Activated T-helper 2 cell treated with anti-CD3 and anti-CD28 coated beads, Interferon-gamma antibody, Interleukin-2, Interleukin-4, amounts not matched to agents 10 μg/mL and 5 μg/mL and 100 μg/mL, durations not matched to agents 14 hours and 24 hours and 36 hours (primary cell): Measurements from ENCODE around the gene THAP11. TPM values are rescaled to one million over a fixed set of nuclear protein-coding genes. Genes with fewer than 3 reads are reported as not detected.

Source experiments
- DNase-seq: peaks from one replicate; pipeline ENCODE4 v3.0.0; 2021; ENCODE audit warnings: low spot score
- H3K27ac Mint-ChIP-seq: one replicate; pipeline ENCODE4 v1.8.0; 2021; ENCODE audit warnings: mixed read lengths
- H3K27me3 Mint-ChIP-seq: one replicate; pipeline ENCODE4 v1.8.0; 2021; ENCODE audit warnings: low read depth, mixed read lengths
- H3K36me3 Mint-ChIP-seq: one replicate; pipeline ENCODE4 v1.8.0; 2021; ENCODE audit warnings: low read depth, mixed read lengths
- H3K4me1 Mint-ChIP-seq: one replicate; pipeline ENCODE4 v1.8.0; 2021; ENCODE audit warnings: low read depth, mixed read lengths
- H3K4me3 Mint-ChIP-seq: one replicate; pipeline ENCODE4 v1.8.0; 2021; ENCODE audit warnings: low read depth, mild to moderate bottlenecking, moderate library complexity, mixed read lengths
- H3K9me3 Mint-ChIP-seq: one replicate; pipeline ENCODE4 v1.8.0; 2021; ENCODE audit warnings: mixed read lengths
- intact Hi-C: fragments of 100-400 bp; cut with micrococcal nuclease; formaldehyde crosslinking; loops from one replicate; pipeline ENCODE4 v1.15.1; 2023
- total RNA-seq: library from RNA; stranded (reverse); gene quantifications from 2 replicates; pipeline ENCODE4 v1.2.3, GENCODE V29; 2022

THAP11 gene
- total RNA-seq, 1 donor from 2014 or later: 45.1 TPM

DNA sequence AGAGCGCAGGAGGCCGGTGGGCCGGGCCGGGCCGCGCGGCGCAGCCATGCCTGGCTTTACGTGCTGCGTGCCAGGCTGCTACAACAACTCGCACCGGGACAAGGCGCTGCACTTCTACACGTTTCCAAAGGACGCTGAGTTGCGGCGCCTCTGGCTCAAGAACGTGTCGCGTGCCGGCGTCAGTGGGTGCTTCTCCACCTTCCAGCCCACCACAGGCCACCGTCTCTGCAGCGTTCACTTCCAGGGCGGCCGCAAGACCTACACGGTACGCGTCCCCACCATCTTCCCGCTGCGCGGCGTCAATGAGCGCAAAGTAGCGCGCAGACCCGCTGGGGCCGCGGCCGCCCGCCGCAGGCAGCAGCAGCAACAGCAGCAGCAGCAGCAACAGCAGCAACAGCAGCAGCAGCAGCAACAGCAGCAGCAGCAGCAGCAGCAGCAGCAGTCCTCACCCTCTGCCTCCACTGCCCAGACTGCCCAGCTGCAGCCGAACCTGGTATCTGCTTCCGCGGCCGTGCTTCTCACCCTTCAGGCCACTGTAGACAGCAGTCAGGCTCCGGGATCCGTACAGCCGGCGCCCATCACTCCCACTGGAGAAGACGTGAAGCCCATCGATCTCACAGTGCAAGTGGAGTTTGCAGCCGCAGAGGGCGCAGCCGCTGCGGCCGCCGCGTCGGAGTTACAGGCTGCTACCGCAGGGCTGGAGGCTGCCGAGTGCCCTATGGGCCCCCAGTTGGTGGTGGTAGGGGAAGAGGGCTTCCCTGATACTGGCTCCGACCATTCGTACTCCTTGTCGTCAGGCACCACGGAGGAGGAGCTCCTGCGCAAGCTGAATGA, 606 bp downstream of the THAP11 start:
- peaks cover 32% of the 10 kb centered on the region for H3K4me1 Mint-ChIP-seq
- no peaks in the 10 kb centered on the region for H3K9me3 Mint-ChIP-seq
- intact Hi-C loops: loop anchor here (10.0 kb wide), 1 partner anchor 598 kb away; the partner anchor contains the start of genes FHOD1 and SLC9A5
- peak overlapping the region; percentile 88 for H3K4me3 Mint-ChIP-seq
- H3K27me3 Mint-ChIP-seq: no peaks in the 10 kb centered on the region
- DNase-seq: peak; percentile 64
- H3K36me3 Mint-ChIP-seq: peaks cover 19% of the 10 kb centered on the region
- peak overlapping the region; percentile 85 for H3K27ac Mint-ChIP-seq

DNA sequence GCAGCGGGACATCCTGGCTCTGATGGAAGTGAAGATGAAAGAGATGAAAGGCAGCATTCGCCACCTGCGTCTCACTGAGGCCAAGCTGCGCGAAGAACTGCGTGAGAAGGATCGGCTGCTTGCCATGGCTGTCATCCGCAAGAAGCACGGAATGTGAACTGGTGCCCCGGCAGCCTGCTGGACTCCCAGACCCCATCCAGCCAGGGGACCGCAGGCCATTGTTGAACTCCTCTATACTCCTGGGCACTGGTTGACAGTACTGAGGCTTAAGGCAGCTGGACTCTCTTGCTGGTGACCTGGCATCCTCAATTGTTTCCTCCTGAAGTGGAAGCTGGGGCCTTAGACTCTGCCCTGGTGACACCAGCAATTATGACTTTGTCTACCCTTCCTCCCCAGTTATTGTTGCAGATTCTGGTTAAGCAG, 1.2 kb downstream of the THAP11 start:
- Mint-ChIP-seq H3K4me3 (peak overlapping the region; percentile 88), H3K4me1 (peaks cover 34% of the 10 kb centered on the region), H3K27ac (peak overlapping the region; percentile 85), H3K9me3 (no peaks in the 10 kb centered on the region), H3K36me3 (peaks cover 19% of the 10 kb centered on the region), H3K27me3 (no peaks in the 10 kb centered on the region)
- DNase-seq: no peak
- intact Hi-C loops: loop anchor here (10.0 kb wide), 1 partner anchor 599 kb away; the partner anchor contains the start of genes FHOD1 and SLC9A5

DNA sequence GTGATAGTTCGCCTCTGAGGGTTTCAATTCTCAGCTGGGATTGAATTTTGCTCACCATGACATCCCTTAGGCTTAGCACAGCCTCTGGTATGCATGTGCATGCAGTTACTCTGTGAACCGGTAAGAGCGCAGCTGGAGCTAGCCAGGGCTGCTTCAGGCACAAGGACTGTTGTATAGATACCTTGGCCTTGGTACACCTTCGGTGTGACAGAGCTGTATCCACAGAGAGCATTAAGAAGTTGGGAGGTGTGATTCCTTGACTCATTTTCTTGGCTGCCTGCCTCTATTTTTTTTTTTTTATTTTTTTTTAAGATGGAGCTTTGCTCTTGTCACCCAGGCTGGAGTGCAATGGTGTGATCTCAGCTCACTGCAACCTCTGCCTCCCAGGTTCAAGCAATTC, 2.4 kb downstream of the THAP11 start:
- peaks cover 38% of the 10 kb centered on the region for H3K4me1 Mint-ChIP-seq
- H3K4me3 Mint-ChIP-seq: peak overlapping the region; percentile 88
- no peaks in the 10 kb centered on the region for H3K27me3 Mint-ChIP-seq
- no peak for DNase-seq
- no peaks in the 10 kb centered on the region for H3K9me3 Mint-ChIP-seq
- H3K27ac Mint-ChIP-seq: peak overlapping the region; percentile 1
- intact Hi-C loops: loop anchor here (10.0 kb wide), 1 partner anchor 600 kb away; the partner anchor contains the start of genes FHOD1 and SLC9A5
- peaks cover 23% of the 10 kb centered on the region for H3K36me3 Mint-ChIP-seq

DNA sequence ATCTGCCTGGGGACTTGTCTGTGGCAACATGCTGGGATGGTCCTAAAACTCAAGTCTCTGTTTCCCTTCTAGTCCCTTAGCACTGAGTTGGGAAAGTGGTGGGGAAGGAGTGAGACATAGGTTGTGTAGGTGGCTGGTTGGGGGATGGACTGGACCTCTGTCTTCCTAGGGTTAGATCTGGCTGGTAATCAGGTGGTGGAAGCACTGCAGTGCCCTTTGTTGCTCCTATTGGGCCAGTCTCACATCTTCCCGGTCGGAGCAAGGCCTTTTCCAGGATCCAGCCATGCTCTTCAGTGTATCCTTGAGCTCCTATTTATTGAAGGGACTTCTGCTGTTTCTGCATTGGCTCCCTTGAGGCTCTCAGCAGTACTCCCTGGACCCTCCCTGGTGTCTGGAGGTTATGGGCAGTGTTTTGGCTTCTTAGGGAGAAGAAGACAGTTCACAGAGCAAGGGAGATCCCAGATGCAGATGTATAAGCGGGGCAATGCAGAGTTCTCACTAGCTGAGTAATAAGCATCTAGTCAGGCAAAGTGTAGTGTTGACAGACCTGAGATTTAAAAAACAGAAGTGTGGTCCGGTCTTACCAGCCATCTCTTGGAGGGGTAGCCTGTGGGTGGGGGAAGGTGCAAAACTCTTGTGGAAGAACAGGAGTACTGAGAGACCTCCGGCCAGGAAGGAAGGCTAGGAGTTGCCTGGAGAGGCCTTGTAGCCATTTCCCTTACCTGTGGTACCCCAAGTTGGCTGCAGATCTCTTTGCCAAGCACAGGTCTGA, 3.4 kb downstream of the THAP11 start:
- Mint-ChIP-seq H3K4me3 (peak overlapping the region; percentile 93), H3K9me3 (no peaks in the 10 kb centered on the region), H3K27me3 (no peaks in the 10 kb centered on the region), H3K4me1 (peaks cover 38% of the 10 kb centered on the region), H3K36me3 (peaks cover 23% of the 10 kb centered on the region), H3K27ac (peak overlapping the region; percentile 93)
- no peak for DNase-seq
- intact Hi-C loops: loop anchor here (1.0 to 10.0 kb wide), 7 partner anchors 12 to 601 kb away; partner anchors contain the start of genes ACD, CTCF, FHOD1 and PARD6A

DNA sequence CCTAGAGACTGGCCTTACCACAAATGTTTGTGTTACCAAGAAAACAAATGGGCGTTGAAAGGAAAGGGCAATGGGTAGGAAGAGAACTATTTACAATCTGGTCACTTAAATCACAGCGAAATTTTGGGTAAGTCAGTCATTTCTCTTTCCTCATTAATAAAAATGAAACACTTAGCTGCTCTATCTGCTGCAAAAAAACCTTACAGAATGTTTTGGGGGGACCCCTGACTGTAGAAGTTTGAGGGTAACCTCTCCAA, 3.9 kb downstream of the THAP11 start:
- Mint-ChIP-seq H3K4me1 (peaks cover 38% of the 10 kb centered on the region), H3K9me3 (no peaks in the 10 kb centered on the region), H3K27ac (peak overlapping the region; percentile 93), H3K27me3 (no peaks in the 10 kb centered on the region), H3K4me3 (peak overlapping the region; percentile 93), H3K36me3 (peaks cover 23% of the 10 kb centered on the region)
- no peak for DNase-seq
- intact Hi-C loops: loop anchor here (1.0 to 10.0 kb wide), 7 partner anchors 13 to 601 kb away; partner anchors contain the start of genes ACD, CTCF, FHOD1 and PARD6A

DNA sequence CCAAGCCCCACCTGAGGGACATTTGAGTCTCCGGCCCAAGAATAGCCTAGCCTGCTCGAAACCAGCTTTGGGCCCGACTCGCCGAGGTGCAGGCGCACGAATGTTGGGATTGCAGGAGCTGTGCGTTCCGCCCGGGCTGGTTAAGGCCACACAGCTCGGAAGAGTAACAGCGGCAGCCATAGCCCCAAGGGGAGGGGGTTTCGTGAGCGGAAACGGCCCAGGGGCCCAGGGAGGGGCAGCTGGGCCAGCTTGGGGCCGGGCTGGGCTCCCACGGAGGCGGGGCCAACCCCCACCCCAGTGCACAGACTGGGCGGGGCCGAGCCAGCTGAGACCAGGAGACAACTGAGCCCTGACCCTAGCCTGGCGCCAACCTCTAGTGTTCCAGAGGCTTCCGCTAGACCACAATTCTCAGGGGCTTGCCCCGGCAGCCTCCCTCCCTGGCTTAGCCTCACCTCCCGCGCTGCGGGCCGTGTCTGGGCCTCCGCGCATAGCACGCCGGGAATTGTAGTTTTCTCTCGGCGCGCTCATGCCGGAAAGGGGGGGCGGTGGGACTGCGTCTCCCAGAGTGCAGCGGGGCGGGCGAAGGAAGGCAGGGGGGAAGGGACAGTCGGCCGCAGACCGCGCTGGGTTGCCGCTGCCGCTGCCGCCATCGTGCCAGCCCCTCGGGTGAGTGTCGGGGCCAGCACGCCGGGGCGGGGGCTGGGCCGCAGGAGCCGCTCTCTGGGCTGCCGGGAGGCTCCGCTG, 4.4 kb downstream of the THAP11 start, which contains the start of gene NUTF2:
Gene NUTF2, plus strand, starts transcription at position 614 of the 744 bp plus-strand sequence. CDS start 18,198 bp downstream, outside the sequence.
- H3K9me3 Mint-ChIP-seq: no peaks in the 10 kb centered on the region
- H3K4me1 Mint-ChIP-seq: peaks cover 36% of the 10 kb centered on the region
- no peaks in the 10 kb centered on the region for H3K27me3 Mint-ChIP-seq
- intact Hi-C loops: loop anchor here (1.0 to 10.0 kb wide), 9 partner anchors 13 to 602 kb away; partner anchors contain the start of genes ACD, CTCF, FHOD1 and PARD6A
- peak within 1 kb of the TSS; percentile 93 for H3K27ac Mint-ChIP-seq
- peak; percentile 96 for DNase-seq
- peaks cover 23% of the 10 kb centered on the region for H3K36me3 Mint-ChIP-seq
- peak within 1 kb of the TSS; percentile 93 for H3K4me3 Mint-ChIP-seq

DNA sequence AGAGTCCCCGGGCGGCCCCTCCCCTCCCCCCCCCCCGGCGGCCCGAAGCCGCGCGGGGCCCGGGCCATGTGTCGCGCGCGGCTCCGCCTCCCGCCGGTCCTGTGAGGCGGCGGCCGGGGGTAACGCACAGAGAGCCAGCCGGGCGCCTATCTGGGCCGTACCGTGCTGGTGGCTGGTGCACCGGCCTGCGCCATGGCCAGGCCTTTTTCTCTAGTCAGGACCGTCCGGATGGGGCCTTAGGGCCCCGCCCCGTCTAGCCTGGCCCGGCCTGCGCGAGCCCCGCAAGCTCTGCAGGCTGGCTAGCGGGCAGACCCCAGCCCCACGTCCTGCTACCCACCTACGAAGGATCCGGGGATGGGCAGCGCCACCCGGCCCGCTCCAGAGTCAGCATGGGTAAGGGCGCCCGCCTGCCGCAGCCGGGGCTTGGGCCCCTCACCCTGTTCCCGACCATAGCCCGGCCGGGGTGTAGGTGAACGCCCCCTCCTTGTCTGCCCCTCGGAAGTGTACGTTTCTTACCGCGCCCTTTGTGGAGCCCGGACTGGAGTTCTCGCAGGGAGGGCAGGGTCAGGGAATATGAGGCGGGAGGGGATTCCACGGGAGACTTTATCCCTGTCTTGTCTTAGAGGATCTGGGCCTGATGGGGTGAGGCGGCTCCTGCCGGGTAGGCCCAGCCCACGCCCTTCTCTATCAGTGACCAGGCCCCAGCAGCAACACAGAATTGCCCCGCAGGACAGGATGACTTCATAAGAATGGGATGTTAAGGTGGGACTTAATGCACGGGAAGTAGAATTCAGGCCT, 5.1 kb downstream of the THAP11 start, which contains the start of gene CENPT:
Gene CENPT, minus strand, starts transcription at position 630 of the 798 bp plus-strand sequence. CDS start 13,834 bp downstream, outside the sequence.
- Mint-ChIP-seq H3K9me3 (no peaks in the 10 kb centered on the region), H3K4me3 (peak within 1 kb of the TSS; percentile 93), H3K36me3 (peaks cover 23% of the 10 kb centered on the region), H3K27me3 (no peaks in the 10 kb centered on the region), H3K27ac (peak within 1 kb of the TSS; percentile 84), H3K4me1 (peaks cover 33% of the 10 kb centered on the region)
- intact Hi-C loops: loop anchor here (1.0 to 10.0 kb wide), 5 partner anchors 25 to 602 kb away; partner anchors contain the start of genes ACD, CTCF, FHOD1 and PARD6A
- DNase-seq: no peak

DNA sequence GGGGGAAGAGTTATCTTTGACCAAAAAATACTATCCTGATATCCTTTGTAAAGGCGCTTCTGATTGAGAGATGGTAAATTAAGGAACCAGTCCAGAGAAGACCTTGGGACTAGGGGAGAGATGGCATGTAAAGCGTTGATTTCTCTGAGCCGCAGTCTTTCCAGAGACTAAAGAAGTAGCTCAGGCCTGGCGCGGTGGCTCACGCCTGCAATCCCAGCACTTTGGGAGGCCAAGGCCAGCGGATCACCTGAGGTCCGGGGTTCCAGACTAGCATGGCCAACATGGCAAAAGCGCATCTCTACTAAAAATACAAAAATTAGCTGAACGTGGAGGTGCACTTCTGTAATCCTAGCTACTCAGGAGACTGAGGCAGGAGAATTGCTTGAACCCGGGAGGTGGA, 6.0 kb downstream of the THAP11 start:
- H3K27me3 Mint-ChIP-seq: no peaks in the 10 kb centered on the region
- H3K27ac Mint-ChIP-seq: no peak overlapping the region
- intact Hi-C loops: loop anchor here (10.0 kb wide), 1 partner anchor 603 kb away; the partner anchor contains the start of genes FHOD1 and SLC9A5
- DNase-seq: no peak
- H3K4me3 Mint-ChIP-seq: peak overlapping the region; percentile 91
- H3K4me1 Mint-ChIP-seq: peaks cover 32% of the 10 kb centered on the region
- H3K36me3 Mint-ChIP-seq: peaks cover 21% of the 10 kb centered on the region
- no peaks in the 10 kb centered on the region for H3K9me3 Mint-ChIP-seq

DNA sequence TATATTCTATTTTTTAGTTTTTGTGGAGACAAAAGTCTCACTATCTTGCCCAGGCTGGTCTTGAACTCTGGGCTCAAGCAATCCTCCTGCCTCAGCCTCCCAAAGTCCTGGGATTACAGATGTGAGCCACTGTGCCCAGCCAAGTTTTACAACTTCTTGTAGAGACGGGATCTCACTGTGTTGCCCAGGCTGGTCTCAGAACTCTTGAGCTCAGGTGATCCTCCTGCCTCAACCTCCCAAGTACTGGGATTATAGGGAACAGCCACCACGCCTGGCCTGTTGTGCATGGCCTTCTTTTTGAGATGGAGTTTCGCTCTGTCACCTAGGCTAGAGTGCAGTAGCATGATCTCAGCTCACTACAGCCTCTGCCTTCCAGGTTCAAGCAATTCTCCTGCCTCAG, 11.6 kb downstream of the THAP11 start:
- no peak for DNase-seq
- Mint-ChIP-seq H3K9me3 (no peaks in the 10 kb centered on the region), H3K27me3 (no peaks in the 10 kb centered on the region), H3K4me3 (no peak overlapping the region), H3K36me3 (peaks cover 12% of the 10 kb centered on the region), H3K4me1 (peaks cover 9% of the 10 kb centered on the region), H3K27ac (no peak overlapping the region)
- intact Hi-C loops: no loop called here

DNA sequence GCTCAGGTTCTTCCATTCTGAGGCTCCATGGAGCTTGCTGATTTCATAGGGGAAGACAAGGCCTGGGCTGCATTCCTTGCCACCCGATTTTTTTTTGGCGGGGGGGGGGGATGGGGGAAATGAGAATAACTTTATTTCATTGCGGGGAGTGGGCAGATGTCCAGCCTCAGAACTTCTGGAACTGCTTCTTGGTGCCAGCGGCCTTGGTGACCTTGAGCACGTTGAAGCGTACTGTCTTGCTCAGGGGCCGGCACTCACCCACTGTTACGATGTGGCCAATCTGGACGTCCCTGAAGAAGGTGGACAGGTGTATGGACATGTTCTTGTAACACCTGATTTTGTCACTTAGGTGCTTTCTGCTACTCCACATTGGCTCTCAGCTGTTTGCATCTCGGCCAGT, 13.7 kb downstream of the THAP11 start:
- Mint-ChIP-seq H3K27ac (no peak overlapping the region), H3K4me3 (no peak overlapping the region), H3K36me3 (peaks cover 11% of the 10 kb centered on the region), H3K27me3 (no peaks in the 10 kb centered on the region), H3K9me3 (no peaks in the 10 kb centered on the region), H3K4me1 (peaks cover 6% of the 10 kb centered on the region)
- DNase-seq: no peak
- intact Hi-C loops: no loop called here

DNA sequence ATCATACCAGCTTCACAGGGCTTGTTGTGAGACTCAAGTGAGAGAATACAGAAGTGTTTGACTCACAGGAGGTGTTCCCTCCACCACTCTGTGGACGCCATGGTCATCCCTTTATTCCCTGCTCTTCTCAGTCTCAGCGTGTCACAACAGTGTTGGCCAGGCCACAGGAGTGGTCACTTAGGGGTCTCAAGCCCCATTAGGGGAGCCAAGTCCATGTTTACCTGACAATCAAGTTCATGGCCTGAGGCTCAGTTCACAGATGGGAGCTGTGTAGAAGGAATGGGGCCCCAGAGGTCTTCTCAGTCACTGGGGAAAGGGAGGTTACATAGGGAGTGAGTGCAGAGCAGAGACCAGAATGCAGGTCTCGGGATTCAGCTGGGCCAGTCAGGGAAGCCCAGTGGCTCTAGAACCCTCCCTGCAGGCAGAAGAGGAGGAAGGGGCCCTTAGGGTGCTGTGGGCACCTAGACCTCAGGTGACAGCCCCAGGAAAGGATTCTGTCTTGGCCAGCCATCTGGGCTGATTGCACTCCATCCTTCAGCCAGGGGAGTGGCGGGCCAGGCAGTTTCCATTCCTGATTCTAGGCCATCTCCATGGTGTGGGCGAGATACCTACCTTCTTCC, 14.9 kb downstream of the THAP11 start:
- Mint-ChIP-seq H3K9me3 (no peaks in the 10 kb centered on the region), H3K4me3 (no peak overlapping the region), H3K27ac (peak overlapping the region; percentile 4), H3K36me3 (peaks cover 17% of the 10 kb centered on the region), H3K27me3 (no peaks in the 10 kb centered on the region), H3K4me1 (peaks cover 8% of the 10 kb centered on the region)
- no peak for DNase-seq
- intact Hi-C loops: no loop called here
